ENCODE results near the gene AKAP6. TPM values are rescaled to one million over a fixed set of nuclear protein-coding genes. Genes with fewer than 3 reads are reported as not detected.

Gene AKAP6
- total RNA-seq, 1 donor from 2014 or later: 180 TPM

GRCh38 chr14:32724867-32725471 is 395.9 kb downstream of the AKAP6 start:
- intact Hi-C loops (cut with DNase I): no loop called here
- DNase-seq (no peak), ATAC-seq (ENCODE audit: poor library complexity) (peak; percentile 26)

GRCh38 chr14:32726516-32726915 is 397.4 kb downstream of the AKAP6 start:
- DNase-seq (no peak), ATAC-seq (ENCODE audit: poor library complexity) (no peak)
- intact Hi-C loops (cut with DNase I): no loop called here

- DNase-seq: no peak
- intact Hi-C loops (cut with DNase I): no loop called here
These were observed 398.7 kb downstream of the AKAP6 start for GRCh38 chr14:32727832-32728231.

GRCh38 chr14:32728526-32728925 is 399.4 kb downstream of the AKAP6 start:
- DNase-seq (no peak), ATAC-seq (ENCODE audit: poor library complexity) (no peak)
- intact Hi-C loops (cut with DNase I): no loop called here

More at GRCh38 chr14:32727832-32728231, 398.7 kb downstream of the AKAP6 start:
- ATAC-seq (ENCODE audit: poor library complexity): no peak

- DNase-seq (no peak), ATAC-seq (ENCODE audit: poor library complexity) (no peak)
- intact Hi-C loops (cut with DNase I): no loop called here
These were observed 399.9 kb downstream of the AKAP6 start for GRCh38 chr14:32728976-32729375.

- ATAC-seq (ENCODE audit: poor library complexity) (no peak), DNase-seq (no peak)
- intact Hi-C loops (cut with DNase I): no loop called here
These were observed 402.2 kb downstream of the AKAP6 start for GRCh38 chr14:32731249-32731648.

- intact Hi-C loops (cut with DNase I): no loop called here
- DNase-seq (no peak), ATAC-seq (ENCODE audit: poor library complexity) (no peak)
These were observed 403.9 kb downstream of the AKAP6 start for GRCh38 chr14:32733015-32733414.

- intact Hi-C loops (cut with DNase I): no loop called here
- DNase-seq: no peak
- no peak for ATAC-seq (ENCODE audit: poor library complexity)
These were observed 405.2 kb downstream of the AKAP6 start for GRCh38 chr14:32734261-32734660.

GRCh38 chr14:32737621-32738020 is 408.5 kb downstream of the AKAP6 start:
- intact Hi-C loops (cut with DNase I): no loop called here
- DNase-seq: no peak

GRCh38 chr14:32738206-32738871 is 409.2 kb downstream of the AKAP6 start:
- ATAC-seq (ENCODE audit: poor library complexity): no peak
- intact Hi-C loops (cut with DNase I): no loop called here
- no peak for DNase-seq

More at GRCh38 chr14:32737621-32738020, 408.5 kb downstream of the AKAP6 start:
- no peak for ATAC-seq (ENCODE audit: poor library complexity)

GRCh38 chr14:32744811-32745445 is 415.8 kb downstream of the AKAP6 start:
- intact Hi-C loops (cut with DNase I): no loop called here
- DNase-seq: no peak
- ATAC-seq (ENCODE audit: poor library complexity): peak; percentile 10

- DNase-seq (no peak), ATAC-seq (ENCODE audit: poor library complexity) (no peak)
- intact Hi-C loops (cut with DNase I): no loop called here
These were observed 425.1 kb downstream of the AKAP6 start for GRCh38 chr14:32754209-32754608.

GRCh38 chr14:32756173-32756572 is 427.1 kb downstream of the AKAP6 start:
- DNase-seq (no peak), ATAC-seq (ENCODE audit: poor library complexity) (no peak)
- intact Hi-C loops (cut with DNase I): no loop called here

- no peak for DNase-seq
- no peak for ATAC-seq (ENCODE audit: poor library complexity)
- intact Hi-C loops (cut with DNase I): no loop called here
These were observed 427.7 kb downstream of the AKAP6 start for GRCh38 chr14:32756775-32757174.

- no peak for ATAC-seq (ENCODE audit: poor library complexity)
- intact Hi-C loops (cut with DNase I): no loop called here
- DNase-seq: no peak
These were observed 428.5 kb downstream of the AKAP6 start for GRCh38 chr14:32757568-32757967.

- DNase-seq (no peak), ATAC-seq (ENCODE audit: poor library complexity) (no peak)
- intact Hi-C loops (cut with DNase I): no loop called here
These were observed 432.4 kb downstream of the AKAP6 start for GRCh38 chr14:32761381-32761968.

- DNase-seq (no peak), ATAC-seq (ENCODE audit: poor library complexity) (peak; percentile 30)
- intact Hi-C loops (cut with DNase I): no loop called here
These were observed 433.8 kb downstream of the AKAP6 start for GRCh38 chr14:32762886-32763285.

- intact Hi-C loops (cut with DNase I): no loop called here
- ATAC-seq (ENCODE audit: poor library complexity): no peak
- DNase-seq: no peak
These were observed 434.6 kb downstream of the AKAP6 start for GRCh38 chr14:32763673-32764072.

- ATAC-seq (ENCODE audit: poor library complexity) (no peak), DNase-seq (no peak)
- intact Hi-C loops (cut with DNase I): no loop called here
These were observed 435.0 kb downstream of the AKAP6 start for GRCh38 chr14:32764131-32764530.

GRCh38 chr14:32770422-32770821 is 441.3 kb downstream of the AKAP6 start:
- intact Hi-C loops (cut with DNase I): no loop called here
- no peak for ATAC-seq (ENCODE audit: poor library complexity)
- DNase-seq: no peak
